ENCODE results near the gene CDH22.

Gene CDH22

GRCh38 chr20:46164254-46164653, 144.0 kb downstream of the CDH22 start:
- no peak overlapping the region for H3K4me3 ChIP-seq
- no peak for DNase-seq (ENCODE audit: low spot score)
- H3K27ac ChIP-seq = no peak overlapping the region
- no peak for TF ChIP-seq CTCF (IDR thresholded peaks at IDR 0.05)

GRCh38 chr20:46161921-46162320, 146.4 kb downstream of the CDH22 start:
- no peak overlapping the region for H3K4me3 ChIP-seq
- TF ChIP-seq CTCF (IDR thresholded peaks at IDR 0.05) = no peak
- no peak for DNase-seq (ENCODE audit: low spot score)
- H3K27ac ChIP-seq = no peak overlapping the region

GRCh38 chr20:46160661-46161060, 147.6 kb downstream of the CDH22 start:
- no peak for TF ChIP-seq CTCF (IDR thresholded peaks at IDR 0.05)
- H3K4me3 ChIP-seq = no peak overlapping the region
- no peak overlapping the region for H3K27ac ChIP-seq
- no peak for DNase-seq (ENCODE audit: low spot score)

GRCh38 chr20:46159101-46159897, 149.0 kb downstream of the CDH22 start:
- DNase-seq (ENCODE audit: low spot score) = no peak
- no peak for TF ChIP-seq CTCF (IDR thresholded peaks at IDR 0.05)
- no peak overlapping the region for H3K4me3 ChIP-seq
- H3K27ac ChIP-seq = no peak overlapping the region

GRCh38 chr20:46158476-46158987, 149.8 kb downstream of the CDH22 start:
- no peak for TF ChIP-seq CTCF (IDR thresholded peaks at IDR 0.05)
- DNase-seq (ENCODE audit: low spot score) = no peak
- H3K27ac ChIP-seq = no peak overlapping the region
- H3K4me3 ChIP-seq = no peak overlapping the region

- Histone ChIP-seq H3K4me3 (no peak overlapping the region), H3K27ac (no peak overlapping the region)
- TF ChIP-seq CTCF (IDR thresholded peaks at IDR 0.05) = no peak
- DNase-seq (ENCODE audit: low spot score) = no peak
These were observed 150.7 kb downstream of the CDH22 start for GRCh38 chr20:46157625-46158024.

- TF ChIP-seq CTCF (IDR thresholded peaks at IDR 0.05) = no peak
- no peak overlapping the region for H3K27ac ChIP-seq
- no peak overlapping the region for H3K4me3 ChIP-seq
- DNase-seq (ENCODE audit: low spot score) = no peak
These were observed 151.2 kb downstream of the CDH22 start for GRCh38 chr20:46157076-46157592.
